Upper lobe of left lung (tissue), 4 donors: Measurements from ENCODE around the gene ARHGAP20.

ENCODE experiments used
- CTCF ChIP-seq, 6 experiments: fragments of 450-650 bp in 4 of 6; fragments of 200-600 bp in 2 of 6; sonication (generic) in 2 of 6; IDR thresholded peaks; one replicate each; pipeline ENCODE4 v1.5.1; 2016 to 2019; ENCODE audit warnings: antibody characterized with exemption in 6 of 6
- POLR2A ChIP-seq, 4 donors: fragments of 450-650 bp; IDR thresholded peaks; one replicate each; pipeline ENCODE4 v1.5.1; 2016 to 2017; ENCODE audit warnings: antibody characterized with exemption in 4 of 4, mild to moderate bottlenecking in 2 of 4

GRCh38 chr11:110634370-110634769 lies 77.9 kb downstream of the ARHGAP20 start:
- TF ChIP-seq CTCF (IDR thresholded peaks at IDR 0.05) (no peak), POLR2A (IDR thresholded peaks at IDR 0.05) (no peak)
